Prostate gland (tissue), 2 donors: Measurements from ENCODE around the gene TBCEL.

Source experiments
- CTCF ChIP-seq, 4 experiments: fragments of 200-600 bp in 2 of 4; fragments of 450-650 bp in 2 of 4; sonication (generic) in 2 of 4; IDR thresholded peaks; 1 replicate in 3 of 4; 2 replicates in 1 of 4; pipeline ENCODE4 v1.5.1; 2016 to 2019; ENCODE audit warnings: antibody characterized with exemption in 4 of 4, mild to moderate bottlenecking in 2 of 4, moderate library complexity in 2 of 4
- POLR2A ChIP-seq: fragments of 450-650 bp; IDR thresholded peaks from one replicate; pipeline ENCODE4 v1.6.1; 2016; ENCODE audit warnings: antibody characterized with exemption, mild to moderate bottlenecking

- TF ChIP-seq CTCF (IDR thresholded peaks at IDR 0.05) (no peak), POLR2A (no peak)
Measured at GRCh38 chr11:121067026-121067425, 43.1 kb downstream of the TBCEL start.
